Measurements from ENCODE around the gene CACNA2D2.

- TF ChIP-seq CTCF (IDR thresholded peaks at IDR 0.05), result no peak
- no peak for TF ChIP-seq POLR2AphosphoS5 (IDR thresholded peaks at IDR 0.05; ENCODE audit: insufficient read depth in 1 of 2, low read depth in 1 of 2)
These were observed 172.0 kb downstream of the CACNA2D2 start for GRCh38 chr3:50331364-50331907.
